Adipocyte (in vitro differentiated cells): ENCODE results near the gene RBP3.

ENCODE experiments used
- DNase-seq: peaks from one replicate; pipeline ENCODE4 v3.0.0-alpha.2; 2015; ENCODE audit warnings: low read depth
- H3K27me3 ChIP-seq: replicated peaks from 2 replicates; pipeline ENCODE4 v1.7.0; 2013; ENCODE audit warnings: mild to moderate bottlenecking, low read length, moderate library complexity; ENCODE audit not compliant: control insufficient read depth, insufficient read depth
- H3K36me3 ChIP-seq: 2 replicates; pipeline ENCODE4 v1.7.0; 2013; ENCODE audit warnings: low read length, mild to moderate bottlenecking, moderate library complexity; ENCODE audit not compliant: control insufficient read depth, insufficient read depth, severe bottlenecking
- H3K4me1 ChIP-seq: 2 replicates; pipeline ENCODE4 v1.7.0; 2013; ENCODE audit warnings: mild to moderate bottlenecking, low read length, moderate library complexity; ENCODE audit not compliant: control insufficient read depth, insufficient read depth
- H3K4me3 ChIP-seq: 2 replicates; pipeline ENCODE4 v1.7.0; 2013; ENCODE audit warnings: mild to moderate bottlenecking, low read length, moderate library complexity
- H3K9ac ChIP-seq: 2 replicates; pipeline ENCODE4 v1.7.0; 2013; ENCODE audit warnings: mild to moderate bottlenecking, low read length, moderate library complexity
- H3K9me3 ChIP-seq: 2 replicates; pipeline ENCODE4 v1.7.0; 2013; ENCODE audit warnings: mild to moderate bottlenecking, low read length, moderate library complexity; ENCODE audit not compliant: control insufficient read depth

RBP3 gene

GRCh38 chr10:47339759-47340607 lies 8.2 kb upstream of the RBP3 start:
- H3K4me1 ChIP-seq = no peaks in the 10 kb centered on the region
- no peak for DNase-seq
- H3K36me3 ChIP-seq = no peaks in the 10 kb centered on the region
- no peak overlapping the region for H3K9ac ChIP-seq
- H3K9me3 ChIP-seq = no peaks in the 10 kb centered on the region
- no peak overlapping the region for H3K4me3 ChIP-seq
- H3K27me3 ChIP-seq = peaks cover 13% of the 10 kb centered on the region

DNA sequence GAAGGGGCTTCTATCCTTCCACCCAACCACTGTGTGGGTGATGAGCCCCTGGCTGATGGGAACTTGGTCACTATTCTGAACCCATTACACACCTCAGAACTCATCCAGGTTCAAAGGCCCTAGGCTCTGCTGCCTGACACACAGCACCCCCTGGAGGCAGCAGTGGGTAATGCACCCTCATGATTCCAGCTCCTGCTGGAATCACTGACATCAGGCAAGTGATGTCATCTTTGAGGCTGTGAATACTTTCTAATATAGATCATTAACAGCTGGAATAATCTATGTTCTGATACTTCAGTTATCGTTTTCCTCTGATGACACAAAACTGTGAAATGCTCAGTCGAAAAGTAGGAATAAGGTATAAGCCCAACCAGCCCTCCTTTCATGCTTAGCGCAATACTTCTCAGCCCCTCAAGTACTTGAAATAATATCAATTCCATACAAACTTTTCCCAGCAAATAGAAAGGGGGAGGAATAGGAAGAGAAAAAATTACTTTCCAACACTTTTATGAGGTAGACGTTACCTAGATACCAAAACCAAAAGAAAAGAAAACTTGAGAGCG lies 7.5 kb upstream of the RBP3 start:
- DNase-seq = peak; percentile 57
- peaks cover 15% of the 10 kb centered on the region for H3K27me3 ChIP-seq

GRCh38 chr10:47344996-47345870 lies 2.9 kb upstream of the RBP3 start:
- Histone ChIP-seq H3K36me3 (no peaks in the 10 kb centered on the region), H3K4me1 (no peaks in the 10 kb centered on the region), H3K9me3 (no peaks in the 10 kb centered on the region), H3K4me3 (no peak overlapping the region), H3K9ac (no peak overlapping the region), H3K27me3 (peaks cover 13% of the 10 kb centered on the region)
- DNase-seq = no peak

More for the DNA sequence above, 7.5 kb upstream of the RBP3 start:
- H3K36me3 ChIP-seq = no peaks in the 10 kb centered on the region
- no peaks in the 10 kb centered on the region for H3K9me3 ChIP-seq
- no peaks in the 10 kb centered on the region for H3K4me1 ChIP-seq
- no peak overlapping the region for H3K9ac ChIP-seq
- no peak overlapping the region for H3K4me3 ChIP-seq

GRCh38 chr10:47346581-47347302 lies 1.4 kb upstream of the RBP3 start:
- Histone ChIP-seq H3K4me1 (no peaks in the 10 kb centered on the region), H3K36me3 (no peaks in the 10 kb centered on the region), H3K27me3 (peaks cover 16% of the 10 kb centered on the region), H3K9me3 (no peaks in the 10 kb centered on the region), H3K4me3 (no peak overlapping the region), H3K9ac (no peak overlapping the region)
- no peak for DNase-seq

DNA sequence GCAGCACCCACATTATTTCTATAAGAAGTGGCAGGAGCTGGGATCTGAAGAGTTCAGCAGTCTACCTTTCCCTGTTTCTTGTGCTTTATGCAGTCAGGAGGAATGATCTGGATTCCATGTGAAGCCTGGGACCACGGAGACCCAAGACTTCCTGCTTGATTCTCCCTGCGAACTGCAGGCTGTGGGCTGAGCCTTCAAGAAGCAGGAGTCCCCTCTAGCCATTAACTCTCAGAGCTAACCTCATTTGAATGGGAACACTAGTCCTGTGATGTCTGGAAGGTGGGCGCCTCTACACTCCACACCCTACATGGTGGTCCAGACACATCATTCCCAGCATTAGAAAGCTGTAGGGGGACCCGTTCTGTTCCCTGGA lies 874 bp upstream of the RBP3 start:
- H3K4me1 ChIP-seq = no peaks in the 10 kb centered on the region
- H3K36me3 ChIP-seq = no peaks in the 10 kb centered on the region
- H3K9me3 ChIP-seq = no peaks in the 10 kb centered on the region
- H3K4me3 ChIP-seq = no peak overlapping the region
- no peak for DNase-seq
- peaks cover 17% of the 10 kb centered on the region for H3K27me3 ChIP-seq
- H3K9ac ChIP-seq = no peak overlapping the region

- no peak for DNase-seq
- H3K4me1 ChIP-seq = no peaks in the 10 kb centered on the region
- peaks cover 21% of the 10 kb centered on the region for H3K27me3 ChIP-seq
- no peaks in the 10 kb centered on the region for H3K9me3 ChIP-seq
- no peak overlapping the region for H3K4me3 ChIP-seq
- H3K9ac ChIP-seq = no peak overlapping the region
- no peaks in the 10 kb centered on the region for H3K36me3 ChIP-seq
These were observed 703 bp downstream of the RBP3 start for GRCh38 chr10:47348661-47349470.

DNA sequence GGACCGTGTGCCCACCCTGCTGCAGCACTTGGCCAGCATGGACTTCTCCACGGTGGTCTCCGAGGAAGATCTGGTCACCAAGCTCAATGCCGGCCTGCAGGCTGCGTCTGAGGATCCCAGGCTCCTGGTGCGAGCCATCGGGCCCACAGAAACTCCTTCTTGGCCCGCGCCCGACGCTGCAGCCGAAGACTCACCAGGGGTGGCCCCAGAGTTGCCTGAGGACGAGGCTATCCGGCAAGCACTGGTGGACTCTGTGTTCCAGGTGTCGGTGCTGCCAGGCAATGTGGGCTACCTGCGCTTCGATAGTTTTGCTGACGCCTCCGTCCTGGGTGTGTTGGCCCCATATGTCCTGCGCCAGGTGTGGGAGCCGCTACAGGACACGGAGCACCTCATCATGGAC lies 1.4 kb downstream of the RBP3 start:
- no peak for DNase-seq
- peaks cover 23% of the 10 kb centered on the region for H3K27me3 ChIP-seq
- H3K4me1 ChIP-seq = no peaks in the 10 kb centered on the region
- no peaks in the 10 kb centered on the region for H3K36me3 ChIP-seq
- no peak overlapping the region for H3K9ac ChIP-seq
- H3K9me3 ChIP-seq = no peaks in the 10 kb centered on the region
- no peak overlapping the region for H3K4me3 ChIP-seq

- no peak for DNase-seq
- Histone ChIP-seq H3K27me3 (peaks cover 20% of the 10 kb centered on the region), H3K4me3 (no peak overlapping the region)
These were observed 1.8 kb downstream of the RBP3 start for GRCh38 chr10:47349941-47350371.

DNA sequence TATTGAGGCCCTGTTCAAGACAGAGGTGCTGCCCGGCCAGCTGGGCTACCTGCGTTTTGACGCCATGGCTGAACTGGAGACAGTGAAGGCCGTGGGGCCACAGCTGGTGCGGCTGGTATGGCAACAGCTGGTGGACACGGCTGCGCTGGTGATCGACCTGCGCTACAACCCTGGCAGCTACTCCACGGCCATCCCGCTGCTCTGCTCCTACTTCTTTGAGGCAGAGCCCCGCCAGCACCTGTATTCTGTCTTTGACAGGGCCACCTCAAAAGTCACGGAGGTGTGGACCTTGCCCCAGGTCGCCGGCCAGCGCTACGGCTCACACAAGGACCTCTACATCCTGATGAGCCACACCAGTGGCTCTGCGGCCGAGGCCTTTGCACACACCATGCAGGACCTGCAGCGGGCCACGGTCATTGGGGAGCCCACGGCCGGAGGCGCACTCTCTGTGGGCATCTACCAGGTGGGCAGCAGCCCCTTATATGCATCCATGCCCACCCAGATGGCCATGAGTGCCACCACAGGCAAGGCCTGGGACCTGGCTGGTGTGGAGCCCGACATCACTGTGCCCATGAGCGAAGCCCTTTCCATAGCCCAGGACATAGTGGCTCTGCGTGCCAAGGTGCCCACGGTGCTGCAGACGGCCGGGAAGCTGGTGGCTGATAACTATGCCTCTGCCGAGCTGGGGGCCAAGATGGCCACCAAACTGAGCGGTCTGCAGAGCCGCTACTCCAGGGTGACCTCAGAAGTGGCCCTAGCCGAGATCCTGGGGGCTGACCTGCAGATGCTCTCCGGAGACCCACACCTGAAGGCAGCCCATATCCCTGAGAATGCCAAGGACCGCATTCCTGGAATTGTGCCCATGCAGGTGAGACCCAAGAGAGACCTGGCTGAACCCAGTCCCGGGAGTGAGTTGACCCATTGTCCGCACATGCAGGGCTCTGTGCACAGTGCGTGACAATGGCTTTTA lies 2.8 kb downstream of the RBP3 start:
- no peaks in the 10 kb centered on the region for H3K36me3 ChIP-seq
- H3K9me3 ChIP-seq = no peaks in the 10 kb centered on the region
- H3K9ac ChIP-seq = no peak overlapping the region
- H3K4me3 ChIP-seq = no peak overlapping the region
- H3K4me1 ChIP-seq = no peaks in the 10 kb centered on the region
- H3K27me3 ChIP-seq = peaks cover 13% of the 10 kb centered on the region
- no peak for DNase-seq

More at GRCh38 chr10:47349941-47350371, 1.8 kb downstream of the RBP3 start:
- Histone ChIP-seq H3K4me1 (no peaks in the 10 kb centered on the region), H3K36me3 (no peaks in the 10 kb centered on the region), H3K9me3 (no peaks in the 10 kb centered on the region), H3K9ac (no peak overlapping the region)
